ENCODE results near the gene NDP. TPM values are rescaled to one million over a fixed set of nuclear protein-coding genes. Genes with fewer than 3 reads are reported as not detected.

Gene NDP
- total RNA-seq, 1 donor from 2014 or later, result 0.30 TPM

GRCh38 chrX:44003975-44004374 is 30.8 kb upstream of the NDP start:
- no peak for DNase-seq
- Histone ChIP-seq H3K4me1 (no peaks in the 10 kb centered on the region), H3K4me3 (no peak overlapping the region), H3K27ac (no peak overlapping the region), H3K27me3 (ENCODE audit: low read depth) (no peaks in the 10 kb centered on the region), H3K36me3 (no peaks in the 10 kb centered on the region), H3K9me3 (no peaks in the 10 kb centered on the region)
- intact Hi-C loops (cut with DNase I), result no loop called here
- peak in 1 of 2 donors; percentile 53 for ATAC-seq
- TF ChIP-seq CTCF (IDR thresholded peaks at IDR 0.05), result no peak

GRCh38 chrX:44002567-44002966 is 29.4 kb upstream of the NDP start:
- Histone ChIP-seq H3K27me3 (ENCODE audit: low read depth) (no peaks in the 10 kb centered on the region), H3K27ac (no peak overlapping the region), H3K4me1 (no peaks in the 10 kb centered on the region), H3K4me3 (no peak overlapping the region), H3K9me3 (no peaks in the 10 kb centered on the region), H3K36me3 (no peaks in the 10 kb centered on the region)
- intact Hi-C loops (cut with DNase I), result no loop called here
- DNase-seq (no peak), ATAC-seq (peak in 1 of 2 donors; percentile 16)
- no peak for TF ChIP-seq CTCF (IDR thresholded peaks at IDR 0.05)

GRCh38 chrX:43998374-43998773 is 25.2 kb upstream of the NDP start:
- ATAC-seq (no peak), DNase-seq (no peak)
- Histone ChIP-seq H3K9me3 (no peaks in the 10 kb centered on the region), H3K27ac (no peak overlapping the region), H3K4me3 (no peak overlapping the region), H3K36me3 (no peaks in the 10 kb centered on the region), H3K27me3 (ENCODE audit: low read depth) (no peaks in the 10 kb centered on the region), H3K4me1 (no peaks in the 10 kb centered on the region)
- TF ChIP-seq CTCF (IDR thresholded peaks at IDR 0.05), result no peak
- intact Hi-C loops (cut with DNase I), result no loop called here

- no peak overlapping the region for H3K27ac ChIP-seq
- no peaks in the 10 kb centered on the region for H3K27me3 ChIP-seq (ENCODE audit: low read depth)
- intact Hi-C loops (cut with DNase I), result no loop called here
- H3K4me1 ChIP-seq, result no peaks in the 10 kb centered on the region
- ATAC-seq (no peak), DNase-seq (no peak)
- H3K9me3 ChIP-seq, result no peaks in the 10 kb centered on the region
- TF ChIP-seq CTCF (IDR thresholded peaks at IDR 0.05), result no peak
- no peaks in the 10 kb centered on the region for H3K36me3 ChIP-seq
- H3K4me3 ChIP-seq, result no peak overlapping the region
Observed at GRCh38 chrX:43996491-43996890, 23.3 kb upstream of the NDP start.

GRCh38 chrX:43986083-43986482 is 12.9 kb upstream of the NDP start:
- no peak for ATAC-seq

More at GRCh38 chrX:43986083-43986482, 12.9 kb upstream of the NDP start:
- TF ChIP-seq CTCF (IDR thresholded peaks at IDR 0.05), result no peak
- Histone ChIP-seq H3K4me1 (no peaks in the 10 kb centered on the region), H3K27me3 (ENCODE audit: low read depth) (no peaks in the 10 kb centered on the region), H3K9me3 (no peaks in the 10 kb centered on the region), H3K27ac (no peak overlapping the region), H3K36me3 (no peaks in the 10 kb centered on the region), H3K4me3 (no peak overlapping the region)
- no peak for DNase-seq
- intact Hi-C loops (cut with DNase I), result no loop called here
